IPS-20b (cell line): Measurements from ENCODE around the gene PLIN3.
A peak's percentile ranks its signal among the peaks of the same experiment; 100 is the strongest.
"Not testable (repeated sequence)": the region's sequence is repeated elsewhere in the genome, so short reads cannot be mapped to it uniquely, and the experiment has no call there.

Experiments used
- H3K27ac ChIP-seq: one replicate; pipeline ENCODE4 v1.5.1; 2013; ENCODE audit warnings: low read length
- H3K27me3 ChIP-seq: 2 replicates; pipeline ENCODE4 v1.6.1; 2013; ENCODE audit warnings: mild to moderate bottlenecking, low read length, inconsistent platforms; ENCODE audit not compliant: insufficient read depth
- H3K36me3 ChIP-seq: 2 replicates; pipeline ENCODE4 v1.6.1; 2013; ENCODE audit warnings: low read depth, mild to moderate bottlenecking, inconsistent platforms, low read length, moderate library complexity; ENCODE audit not compliant: insufficient read depth
- H3K4me1 ChIP-seq: 2 replicates; pipeline ENCODE4 v1.6.1; 2013; ENCODE audit warnings: mild to moderate bottlenecking, control low read depth, inconsistent platforms, low read length, moderate library complexity; ENCODE audit not compliant: insufficient read depth
- H3K4me3 ChIP-seq: 2 replicates; pipeline ENCODE4 v1.5.1; 2013; ENCODE audit warnings: mild to moderate bottlenecking, low read length, inconsistent platforms
- H3K9ac ChIP-seq: 2 replicates; pipeline ENCODE4 v1.6.1; 2013; ENCODE audit warnings: low read depth, mild to moderate bottlenecking, inconsistent platforms, low read length, moderate library complexity
- H3K9me3 ChIP-seq: 2 replicates; pipeline ENCODE4 v1.6.1; 2013; ENCODE audit warnings: mild to moderate bottlenecking, low read depth, low read length, inconsistent platforms; ENCODE audit not compliant: insufficient read depth

Gene PLIN3

GRCh38 chr19:4884993-4885392 lies 17.5 kb upstream of the PLIN3 start:
- not testable (repeated sequence) for H3K9ac ChIP-seq, H3K4me3 ChIP-seq, H3K36me3 ChIP-seq, H3K27ac ChIP-seq, H3K27me3 ChIP-seq, H3K9me3 ChIP-seq, H3K4me1 ChIP-seq

- not testable (repeated sequence) for H3K9ac ChIP-seq, H3K27me3 ChIP-seq, H3K9me3 ChIP-seq, H3K4me1 ChIP-seq, H3K27ac ChIP-seq, H3K4me3 ChIP-seq, H3K36me3 ChIP-seq
Observed at GRCh38 chr19:4882874-4883273, 15.4 kb upstream of the PLIN3 start.

- no peaks in the 10 kb centered on the region for H3K27me3 ChIP-seq
Observed at GRCh38 chr19:4879041-4879440, 11.6 kb upstream of the PLIN3 start.

GRCh38 chr19:4878491-4878968 lies 11.1 kb upstream of the PLIN3 start:
- Histone ChIP-seq H3K9me3 (no peaks in the 10 kb centered on the region), H3K9ac (peak overlapping the region; percentile 41; the same call in 1 of the 2 replicates), H3K4me1 (peaks cover 6% of the 10 kb centered on the region; the same call in 1 of the 2 replicates), H3K36me3 (no peaks in the 10 kb centered on the region), H3K27ac (peak overlapping the region; percentile 24), H3K4me3 (no peak overlapping the region), H3K27me3 (no peaks in the 10 kb centered on the region)

More at GRCh38 chr19:4879041-4879440, 11.6 kb upstream of the PLIN3 start:
- Histone ChIP-seq H3K36me3 (no peaks in the 10 kb centered on the region), H3K9me3 (no peaks in the 10 kb centered on the region), H3K27ac (no peak overlapping the region), H3K4me1 (peaks cover 6% of the 10 kb centered on the region; the same call in 1 of the 2 replicates), H3K4me3 (no peak overlapping the region), H3K9ac (no peak overlapping the region)

- H3K4me3 ChIP-seq: no peak overlapping the region
- no peaks in the 10 kb centered on the region for H3K27me3 ChIP-seq
- no peaks in the 10 kb centered on the region for H3K36me3 ChIP-seq
- peak overlapping the region; percentile 24 for H3K27ac ChIP-seq
- no peaks in the 10 kb centered on the region for H3K9me3 ChIP-seq
- peak overlapping the region; percentile 41; the same call in 1 of the 2 replicates for H3K9ac ChIP-seq
- H3K4me1 ChIP-seq: peaks cover 6% of the 10 kb centered on the region; the same call in 1 of the 2 replicates
Observed at GRCh38 chr19:4877753-4878490, 10.5 kb upstream of the PLIN3 start.

- H3K27me3 ChIP-seq: no peaks in the 10 kb centered on the region
- H3K9ac ChIP-seq: no peak overlapping the region
- H3K36me3 ChIP-seq: no peaks in the 10 kb centered on the region
- H3K9me3 ChIP-seq: no peaks in the 10 kb centered on the region
- no peak overlapping the region for H3K4me3 ChIP-seq
- peaks cover 6% of the 10 kb centered on the region; the same call in 1 of the 2 replicates for H3K4me1 ChIP-seq
- no peak overlapping the region for H3K27ac ChIP-seq
Observed at GRCh38 chr19:4873930-4874329, 6.5 kb upstream of the PLIN3 start.

- H3K4me3 ChIP-seq: no peak overlapping the region
- no peaks in the 10 kb centered on the region for H3K4me1 ChIP-seq
- no peak overlapping the region for H3K9ac ChIP-seq
- no peak overlapping the region for H3K27ac ChIP-seq
- H3K27me3 ChIP-seq: no peaks in the 10 kb centered on the region
- no peaks in the 10 kb centered on the region for H3K36me3 ChIP-seq
- H3K9me3 ChIP-seq: no peaks in the 10 kb centered on the region
Observed at GRCh38 chr19:4871711-4872110, 4.2 kb upstream of the PLIN3 start.

GRCh38 chr19:4870025-4870700 lies 2.7 kb upstream of the PLIN3 start:
- H3K36me3 ChIP-seq: no peaks in the 10 kb centered on the region
- H3K27ac ChIP-seq: no peak overlapping the region
- no peaks in the 10 kb centered on the region for H3K27me3 ChIP-seq
- H3K4me3 ChIP-seq: no peak overlapping the region
- H3K4me1 ChIP-seq: no peaks in the 10 kb centered on the region
- no peak overlapping the region for H3K9ac ChIP-seq
- H3K9me3 ChIP-seq: no peaks in the 10 kb centered on the region

- Histone ChIP-seq H3K9me3 (no peaks in the 10 kb centered on the region), H3K4me3 (no peak overlapping the region), H3K36me3 (no peaks in the 10 kb centered on the region), H3K27me3 (no peaks in the 10 kb centered on the region), H3K4me1 (no peaks in the 10 kb centered on the region), H3K27ac (no peak overlapping the region), H3K9ac (no peak overlapping the region)
Observed at GRCh38 chr19:4868286-4868834, 893 bp upstream of the PLIN3 start.

GRCh38 chr19:4866595-4867424 lies 657 bp downstream of the PLIN3 start:
- no peak overlapping the region for H3K27ac ChIP-seq

GRCh38 chr19:4861147-4861546 lies 6.3 kb downstream of the PLIN3 start:
- Histone ChIP-seq H3K4me1 (no peaks in the 10 kb centered on the region), H3K4me3 (no peak overlapping the region), H3K9me3 (no peaks in the 10 kb centered on the region), H3K9ac (no peak overlapping the region), H3K36me3 (peaks cover 40% of the 10 kb centered on the region), H3K27ac (no peak overlapping the region), H3K27me3 (no peaks in the 10 kb centered on the region)

More at GRCh38 chr19:4866595-4867424, 657 bp downstream of the PLIN3 start:
- no peaks in the 10 kb centered on the region for H3K27me3 ChIP-seq
- peaks cover 5% of the 10 kb centered on the region; the same call in 1 of the 2 replicates for H3K36me3 ChIP-seq
- H3K4me3 ChIP-seq: peak overlapping the region; percentile 92
- peak overlapping the region; percentile 85; the same call in 1 of the 2 replicates for H3K9ac ChIP-seq
- no peaks in the 10 kb centered on the region for H3K9me3 ChIP-seq
- no peaks in the 10 kb centered on the region for H3K4me1 ChIP-seq
